ENCODE measurements around the gene FARP1. TPM values are rescaled to one million over a fixed set of nuclear protein-coding genes. Genes with fewer than 3 reads are reported as not detected.

The FARP1 gene
- total and polyA plus RNA-seq, 10 of the 15 experiments (the other 5 are each of a cell fraction or from before 2014, with no cell fraction given) = 0.17 to 6.9 (median 0.68) TPM

- ATAC-seq (no peak), DNase-seq (ENCODE audit: low read depth, low spot score) (no peak), FAIRE-seq (no peak)
- in situ Hi-C loops (cut with MboI) = no loop called here
- ChIA-PET POLR2A (no interaction called here), SMC1A (ENCODE audit: uncharacterized antibody, unreplicated experiment) (no interaction called here), CTCF (no interaction called here), RAD21 (ENCODE audit: unreplicated experiment) (no interaction called here)
- Histone ChIP-seq H3K9me3 (replicated peaks; ENCODE audit: control insufficient read depth, insufficient read depth, low read length) (no peaks in the 10 kb centered on the region), H3K27me3 (replicated peaks in 1 of 2; ENCODE audit: control insufficient read depth in 2 of 2, insufficient read depth in 2 of 2, low read length in 1 of 2) (no peaks in the 10 kb centered on the region), H2AFZ (ENCODE audit: control insufficient read depth, low read depth, low read length) (no peak overlapping the region), H3K9ac (ENCODE audit: control insufficient read depth, insufficient read depth, low read length) (no peak overlapping the region), H3K4me3 (no peak overlapping the region), H3K79me2 (ENCODE audit: control insufficient read depth, insufficient read depth, low read length) (no peaks in the 10 kb centered on the region), H3K36me3 (ENCODE audit: control insufficient read depth in 2 of 2, insufficient read depth in 2 of 2, low read length in 1 of 2) (no peaks in the 10 kb centered on the region), H3K27ac (ENCODE audit: control insufficient read depth, insufficient read depth) (no peak overlapping the region), H3K4me2 (ENCODE audit: control insufficient read depth, insufficient read depth) (no peak overlapping the region), H4K20me1 (ENCODE audit: control insufficient read depth, insufficient read depth) (no peaks in the 10 kb centered on the region), H3K4me1 (ENCODE audit: control insufficient read depth, insufficient read depth, low read length) (no peaks in the 10 kb centered on the region)
- intact Hi-C loops (cut with micrococcal nuclease; ENCODE audit: unreplicated experiment) = no loop called here
- no TSS peak for BruUV-seq (replicated peaks)
- 5% methylated on average over 1 of the region's 1 CpG for WGBS (ENCODE audit: insufficient coverage, insufficient replicate concordance, low lambda C conversion rate, missing lambda C conversion rate)
- TF ChIP-seq NKRF (conservative IDR thresholded peaks at IDR 0.05) (no peak), PML (IDR thresholded peaks at IDR 0.05; ENCODE audit: low read length) (no peak), CEBPZ (IDR thresholded peaks at IDR 0.05; ENCODE audit: low read depth, low read length) (no peak), PAX8 (IDR thresholded peaks at IDR 0.05) (no peak), FOXM1 (IDR thresholded peaks at IDR 0.05; ENCODE audit: low read depth, low read length) (no peak), SRF (IDR thresholded peaks at IDR 0.05; ENCODE audit: low read depth in 2 of 2, low read length in 2 of 2) (no peak), MYC (IDR thresholded peaks at IDR 0.05; ENCODE audit: insufficient read depth, insufficient read length, insufficient replicate concordance, low read length, severe bottlenecking) (no peak), BACH1 (IDR thresholded peaks at IDR 0.05; ENCODE audit: borderline replicate concordance) (no peak), TCF7 (IDR thresholded peaks at IDR 0.05; ENCODE audit: borderline replicate concordance) (no peak), PBX3 (IDR thresholded peaks at IDR 0.05; ENCODE audit: insufficient replicate concordance, low read depth, low read length) (no peak), ZZZ3 (IDR thresholded peaks at IDR 0.05; ENCODE audit: control insufficient read depth, insufficient read length, low read depth) (no peak), TBL1XR1 (IDR thresholded peaks at IDR 0.05; ENCODE audit: low read depth, low read length) (no peak), RELB (IDR thresholded peaks at IDR 0.05; ENCODE audit: low read depth) (no peak)
Observed at GRCh38 chr13:98311200-98311548, 168.3 kb downstream of the FARP1 start.
